ENCODE measurements around the gene SLC5A12.

SLC5A12 gene

GRCh38 chr11:26729284-26729683 is 7.4 kb upstream of the SLC5A12 start:
- no peak overlapping the region for H3K4me3 ChIP-seq (ENCODE audit: low read depth, low read length)
- no peak for TF ChIP-seq CTCF (conservative IDR thresholded peaks at IDR 0.05; ENCODE audit: low read depth, low read length)
- no peak for DNase-seq (ENCODE audit: low read depth)

GRCh38 chr11:26726960-26727359 is 5.1 kb upstream of the SLC5A12 start:
- DNase-seq (ENCODE audit: low read depth): no peak
- H3K4me3 ChIP-seq (ENCODE audit: low read depth, low read length): no peak overlapping the region
- no peak for TF ChIP-seq CTCF (conservative IDR thresholded peaks at IDR 0.05; ENCODE audit: low read depth, low read length)

- no peak for DNase-seq (ENCODE audit: low read depth)
- no peak for TF ChIP-seq CTCF (conservative IDR thresholded peaks at IDR 0.05; ENCODE audit: low read depth, low read length)
Observed at GRCh38 chr11:26719998-26720397, 1.9 kb downstream of the SLC5A12 start.

GRCh38 chr11:26719289-26719973 is 2.4 kb downstream of the SLC5A12 start:
- no peak for TF ChIP-seq CTCF (conservative IDR thresholded peaks at IDR 0.05; ENCODE audit: low read depth, low read length)
- no peak for DNase-seq (ENCODE audit: low read depth)
- H3K4me3 ChIP-seq (ENCODE audit: low read depth, low read length): no peak overlapping the region

More at GRCh38 chr11:26719998-26720397, 1.9 kb downstream of the SLC5A12 start:
- H3K4me3 ChIP-seq (ENCODE audit: low read depth, low read length): no peak overlapping the region

GRCh38 chr11:26717771-26718170 is 4.1 kb downstream of the SLC5A12 start:
- H3K4me3 ChIP-seq (ENCODE audit: low read depth, low read length): no peak overlapping the region
- no peak for DNase-seq (ENCODE audit: low read depth)
- TF ChIP-seq CTCF (conservative IDR thresholded peaks at IDR 0.05; ENCODE audit: low read depth, low read length): no peak

- DNase-seq (ENCODE audit: low read depth): no peak
- no peak for TF ChIP-seq CTCF (conservative IDR thresholded peaks at IDR 0.05; ENCODE audit: low read depth, low read length)
- H3K4me3 ChIP-seq (ENCODE audit: low read depth, low read length): no peak overlapping the region
Observed at GRCh38 chr11:26715133-26715532, 6.7 kb downstream of the SLC5A12 start.

- H3K4me3 ChIP-seq (ENCODE audit: low read depth, low read length): no peak overlapping the region
- no peak for TF ChIP-seq CTCF (conservative IDR thresholded peaks at IDR 0.05; ENCODE audit: low read depth, low read length)
- DNase-seq (ENCODE audit: low read depth): no peak
Observed at GRCh38 chr11:26712497-26712896, 9.4 kb downstream of the SLC5A12 start.

Measured in choroid plexus epithelial cell (primary cell).